NCI-H69 (cell line): Measurements from ENCODE around the gene SLFN11.
"Not testable (repeated sequence)": the region's sequence is repeated elsewhere in the genome, so short reads cannot be mapped to it uniquely, and the experiment has no call there.

Experiments used
- DNase-seq: peaks from one replicate; lab custom pipeline; 2025; lab: John Stamatoyannopoulos, UW

Gene SLFN11

GRCh38 chr17:35352284-35352683, 21.1 kb downstream of the SLFN11 start:
- DNase-seq = no peak

- DNase-seq = no peak
These were observed 22.9 kb downstream of the SLFN11 start for GRCh38 chr17:35350493-35350892.

- DNase-seq = peak; percentile 3
These were observed 27.3 kb downstream of the SLFN11 start for GRCh38 chr17:35345926-35346771.

DNA sequence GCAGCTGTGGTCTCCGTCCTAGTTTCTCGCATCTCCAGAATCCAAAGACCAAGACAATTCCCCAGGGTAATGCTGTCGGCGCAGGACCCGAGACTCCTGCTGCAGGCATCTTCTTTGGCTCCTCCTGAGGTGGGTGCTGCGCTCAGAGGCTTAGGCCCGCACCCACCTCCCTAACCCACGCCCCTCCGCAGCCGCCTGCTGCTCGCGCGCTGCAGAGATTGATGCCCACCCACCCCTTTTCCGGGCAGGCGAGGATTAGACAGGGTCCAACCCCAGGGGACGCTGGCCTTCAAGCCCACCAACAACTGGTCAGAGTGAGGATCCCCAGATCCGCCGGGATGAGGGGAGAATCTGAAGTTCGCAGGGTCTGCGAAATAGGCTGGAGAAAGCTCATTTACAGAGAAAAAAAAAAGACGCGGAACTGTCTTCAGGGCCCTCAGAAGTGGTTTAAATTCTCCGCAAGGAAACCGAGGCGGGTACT, 27.9 kb downstream of the SLFN11 start:
- no peak for DNase-seq

DNA sequence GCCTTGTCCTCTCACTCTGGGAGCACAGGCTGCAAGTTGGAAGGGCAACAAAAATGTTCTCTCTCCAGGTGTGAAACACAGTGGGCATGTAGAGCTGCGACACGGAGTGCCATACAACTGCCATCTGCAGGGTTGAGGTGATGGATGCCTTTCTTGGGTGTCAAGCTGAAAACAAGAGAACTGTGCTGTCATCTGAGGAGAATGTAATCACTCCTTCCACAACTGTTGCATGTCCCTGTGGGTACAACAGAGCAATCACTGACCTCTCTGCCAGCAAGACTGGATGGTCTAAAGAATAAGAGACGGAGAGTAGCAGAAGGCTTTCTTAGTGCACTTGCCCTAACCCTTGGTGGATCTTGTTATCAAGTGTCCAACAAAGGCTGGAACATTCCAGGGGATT, 29.2 kb downstream of the SLFN11 start:
- DNase-seq = no peak

DNA sequence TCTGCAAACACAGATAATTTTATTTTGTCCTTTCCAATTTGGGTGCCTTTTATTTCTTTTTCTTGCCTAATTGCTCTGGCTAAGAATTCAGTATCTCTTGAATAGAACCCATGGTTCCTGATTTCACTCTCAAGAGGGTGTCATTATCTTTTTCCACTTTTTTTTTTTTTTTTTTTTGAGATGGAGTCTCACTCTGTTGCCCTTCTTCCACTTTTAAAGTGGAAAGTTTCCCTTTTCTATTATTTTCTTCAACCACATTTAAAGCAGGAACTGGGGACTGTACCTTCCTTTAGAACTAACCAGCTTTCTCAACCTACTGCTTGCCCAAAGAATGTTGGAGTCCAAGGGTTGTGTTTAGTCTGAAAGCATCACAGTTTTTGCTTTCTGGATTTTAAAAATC, 31.1 kb downstream of the SLFN11 start:
- no peak for DNase-seq

- no peak for DNase-seq
These were observed 31.9 kb downstream of the SLFN11 start for GRCh38 chr17:35341411-35341992.

GRCh38 chr17:35338230-35338629, 35.2 kb downstream of the SLFN11 start:
- DNase-seq = no peak

GRCh38 chr17:35337364-35337763, 36.1 kb downstream of the SLFN11 start:
- no peak for DNase-seq

DNA sequence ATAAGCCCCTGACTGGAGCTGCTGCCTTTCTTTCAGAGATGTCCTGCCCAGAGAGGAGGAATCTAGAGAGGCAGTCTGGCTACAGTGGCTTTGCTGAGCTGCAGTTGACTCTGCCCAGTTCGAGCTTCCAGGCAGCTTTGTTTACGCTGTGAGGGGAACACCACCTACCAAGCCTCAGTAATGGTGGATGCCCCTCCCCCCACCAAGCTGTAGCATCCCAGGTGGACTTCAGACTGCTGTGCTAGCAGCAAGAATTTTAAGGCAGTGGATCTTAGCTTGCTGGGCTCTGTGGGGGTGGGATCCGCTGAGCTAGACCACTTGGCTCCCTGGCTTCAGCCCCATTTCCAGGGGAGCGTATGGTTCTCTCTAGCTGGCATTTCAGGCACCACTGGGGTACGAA, 39.8 kb downstream of the SLFN11 start:
- not testable (repeated sequence) for DNase-seq

DNA sequence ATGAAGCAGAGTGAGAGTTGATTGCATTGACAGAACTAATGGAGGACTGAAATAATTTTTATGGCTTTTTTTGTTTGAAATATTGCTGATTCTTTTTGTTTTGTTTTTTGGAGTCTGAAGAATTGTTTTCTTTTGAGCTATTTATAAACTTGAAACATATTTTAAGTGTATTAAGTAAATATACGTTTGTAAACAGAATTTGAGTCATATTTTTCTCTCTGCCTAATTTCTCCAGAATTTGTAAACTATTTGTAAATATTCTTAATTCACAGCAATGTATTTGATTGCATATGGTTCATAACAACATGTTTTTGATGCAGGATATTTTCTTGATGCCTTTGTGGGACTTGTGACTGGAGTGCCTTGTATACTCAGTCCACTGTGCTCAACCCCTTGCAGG, 50.7 kb downstream of the SLFN11 start:
- DNase-seq = no peak

- no peak for DNase-seq
These were observed 57.5 kb downstream of the SLFN11 start for GRCh38 chr17:35315971-35316370.

DNA sequence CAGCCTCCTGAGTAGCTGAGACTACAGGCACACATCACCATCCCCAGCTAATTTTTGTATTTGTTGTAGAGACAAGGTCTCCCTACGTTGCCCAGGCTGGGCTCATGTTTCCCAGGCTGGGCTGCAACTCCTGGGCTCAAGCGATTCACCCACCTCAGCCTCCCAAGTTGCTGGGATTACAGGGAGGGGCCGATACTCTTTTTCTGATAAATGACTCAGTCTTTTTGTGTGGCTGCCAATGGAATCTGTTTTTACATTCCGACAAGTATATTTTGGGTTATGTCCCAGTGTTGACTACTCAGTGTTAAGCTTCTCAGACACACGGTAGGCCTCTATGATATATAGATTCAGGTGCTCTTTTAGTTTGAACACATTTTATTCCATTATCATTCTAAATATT, 58.1 kb downstream of the SLFN11 start:
- DNase-seq = no peak

DNA sequence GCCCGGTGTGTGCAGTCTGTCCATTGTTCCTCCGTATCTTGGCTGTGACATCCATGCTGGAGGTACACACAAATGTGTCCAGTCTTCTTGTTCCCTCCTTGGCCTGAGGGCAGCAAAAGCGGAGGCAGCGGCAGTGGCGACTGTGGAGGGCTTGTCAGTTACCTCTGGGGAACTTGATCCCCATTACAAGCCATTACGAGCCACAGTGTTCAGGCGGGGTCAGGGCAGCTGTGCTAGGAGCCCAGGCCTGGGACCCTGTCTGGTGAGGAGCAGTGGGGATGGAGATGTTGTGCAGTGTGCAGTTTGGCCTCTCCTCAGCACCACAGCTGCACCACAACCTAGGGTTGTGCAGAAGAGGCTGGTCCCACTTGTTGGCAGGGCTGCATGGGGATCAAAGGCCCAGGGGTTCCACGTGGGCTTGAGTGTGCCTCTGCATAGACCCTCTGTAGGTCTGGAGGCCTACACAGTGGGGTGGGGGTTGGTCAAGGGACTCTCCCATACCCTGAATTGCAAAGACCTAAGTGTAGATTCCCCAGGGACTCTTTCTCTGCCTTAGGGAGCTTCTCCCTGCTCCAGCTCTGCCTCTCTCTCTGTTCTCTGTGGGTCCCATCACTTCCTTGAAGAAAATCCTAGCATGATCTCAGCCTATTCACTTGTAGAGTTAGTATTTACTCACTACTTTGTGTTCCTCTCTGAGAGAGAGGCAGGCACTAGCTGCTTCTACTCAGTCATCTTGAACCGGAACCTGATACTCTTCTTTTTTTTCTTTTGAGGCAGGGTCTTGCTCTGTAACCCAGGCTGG, 58.8 kb downstream of the SLFN11 start:
- no peak for DNase-seq

GRCh38 chr17:35313875-35314409, 59.5 kb downstream of the SLFN11 start:
- DNase-seq = no peak

- DNase-seq = peak; percentile 59
These were observed 60.4 kb downstream of the SLFN11 start for GRCh38 chr17:35312790-35313711.

DNA sequence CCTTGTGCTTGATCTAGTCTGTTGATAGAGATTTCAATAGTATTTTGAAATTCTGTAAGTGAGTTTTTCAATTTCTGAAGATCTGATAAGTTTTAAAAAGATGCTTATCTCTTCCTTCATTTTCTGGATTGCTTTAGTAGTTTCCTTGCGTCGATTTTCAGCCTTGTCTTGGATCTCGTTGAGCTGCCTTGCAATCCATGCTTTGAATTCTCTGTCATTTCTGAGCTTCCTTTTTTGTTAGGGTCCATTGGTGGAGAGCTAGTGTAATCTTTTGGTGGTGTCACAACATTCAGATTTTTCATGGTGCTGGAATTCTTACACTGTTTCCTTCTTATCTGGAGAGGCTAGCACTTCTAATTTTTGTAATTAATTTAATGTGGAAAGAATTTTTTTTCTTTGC, 61.1 kb downstream of the SLFN11 start:
- DNase-seq = no peak

DNA sequence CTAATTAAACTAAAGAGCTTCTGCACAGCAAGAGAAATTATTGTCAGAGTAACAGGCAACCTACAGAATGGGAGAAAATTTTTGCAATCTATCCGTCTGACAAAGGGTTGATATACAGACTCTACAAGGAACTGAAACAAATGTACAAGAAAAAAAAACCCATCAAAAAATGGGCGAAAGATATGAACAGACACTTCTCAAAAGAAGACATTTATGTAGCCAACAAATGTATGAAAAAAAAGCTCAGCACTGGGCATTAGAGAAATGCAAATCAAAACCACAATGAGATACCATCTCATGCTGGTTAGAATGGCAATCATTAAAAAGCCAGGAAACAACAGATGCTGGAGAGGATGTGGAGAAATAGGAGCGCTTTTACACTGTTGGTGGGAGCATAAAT, 64.1 kb downstream of the SLFN11 start:
- DNase-seq = not testable (repeated sequence)
